ENCODE results near the gene LETM1. TPM values are rescaled to one million over a fixed set of nuclear protein-coding genes. Genes with fewer than 3 reads are reported as not detected.

Gene LETM1
- total and polyA plus RNA-seq, 2 of the 13 experiments (the other 11 are each of a cell fraction or from before 2014, with no cell fraction given), result 9.7 to 41.6 TPM

DNA sequence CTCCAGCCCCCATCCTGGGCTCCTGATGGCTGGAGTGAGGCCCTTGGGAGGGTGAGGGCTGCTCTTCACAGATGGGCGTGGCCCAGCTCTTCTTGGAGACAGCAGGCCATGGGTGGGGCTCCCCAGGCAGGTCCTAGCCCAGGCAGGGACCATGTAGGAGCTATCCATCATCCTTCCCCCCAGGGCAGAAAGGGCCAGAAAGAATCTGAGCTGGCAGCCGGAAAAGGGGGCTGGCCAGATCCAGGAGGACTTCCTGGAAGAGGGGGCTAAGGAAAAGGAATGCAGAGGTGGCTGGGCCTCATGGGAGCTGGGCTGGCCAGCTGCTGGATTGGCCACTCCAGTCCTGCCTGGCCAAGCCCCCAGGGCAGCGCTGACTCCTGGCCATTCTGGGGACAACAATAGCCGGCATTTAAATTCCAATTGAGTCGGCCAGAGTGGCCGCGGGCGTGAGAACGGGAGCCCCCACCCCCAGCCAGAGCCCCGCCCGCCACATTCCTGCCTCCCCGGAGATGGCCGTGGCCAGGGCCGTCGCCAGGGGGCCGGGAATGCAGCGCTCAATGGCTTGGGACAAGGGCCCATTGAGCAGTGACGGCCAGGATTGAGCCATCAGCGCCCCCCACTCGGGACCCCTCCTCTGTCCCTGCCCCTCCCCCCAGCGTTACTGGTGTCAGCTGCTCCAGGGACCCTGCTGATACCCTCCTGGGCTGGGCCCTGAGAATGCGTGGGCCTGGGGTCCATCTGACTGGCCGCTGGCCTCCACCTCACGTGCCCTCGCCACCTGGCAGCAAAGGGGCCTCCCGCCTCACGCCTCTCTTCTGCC lies 77.9 kb downstream of the LETM1 start (continued):
- TF ChIP-seq CENPT (CRISPR knock-in tag; IDR thresholded peaks at IDR 0.05; ENCODE audit: low read depth), result no peak
- TF ChIP-seq ZNF260 (CRISPR knock-in tag; IDR thresholded peaks at IDR 0.05; ENCODE audit: borderline replicate concordance, low read depth), result no peak
- TF ChIP-seq, protein P1, sequence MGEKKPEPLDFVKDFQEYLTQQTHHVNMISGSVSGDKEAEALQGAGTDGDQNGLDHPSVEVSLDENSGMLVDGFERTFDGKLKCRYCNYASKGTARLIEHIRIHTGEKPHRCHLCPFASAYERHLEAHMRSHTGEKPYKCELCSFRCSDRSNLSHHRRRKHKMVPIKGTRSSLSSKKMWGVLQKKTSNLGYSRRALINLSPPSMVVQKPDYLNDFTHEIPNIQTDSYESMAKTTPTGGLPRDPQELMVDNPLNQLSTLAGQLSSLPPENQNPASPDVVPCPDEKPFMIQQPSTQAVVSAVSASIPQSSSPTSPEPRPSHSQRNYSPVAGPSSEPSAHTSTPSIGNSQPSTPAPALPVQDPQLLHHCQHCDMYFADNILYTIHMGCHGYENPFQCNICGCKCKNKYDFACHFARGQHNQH (CRISPR knock-in tag; IDR thresholded peaks at IDR 0.05), result no peak
- TF ChIP-seq, protein P2, sequence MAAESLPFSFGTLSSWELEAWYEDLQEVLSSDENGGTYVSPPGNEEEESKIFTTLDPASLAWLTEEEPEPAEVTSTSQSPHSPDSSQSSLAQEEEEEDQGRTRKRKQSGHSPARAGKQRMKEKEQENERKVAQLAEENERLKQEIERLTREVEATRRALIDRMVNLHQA (CRISPR knock-in tag; IDR thresholded peaks at IDR 0.05), result no peak
- peak; percentile 56; the same call in 1 of the 2 replicates for TF ChIP-seq NFKB2 (CRISPR knock-in tag; IDR thresholded peaks at IDR 0.05; ENCODE audit: borderline replicate concordance)
- TF ChIP-seq ZFP36L2 (CRISPR knock-in tag; IDR thresholded peaks at IDR 0.05), result no peak
- TF ChIP-seq NFRKB (IDR thresholded peaks at IDR 0.05), result no peak
- TF ChIP-seq, protein P3, sequence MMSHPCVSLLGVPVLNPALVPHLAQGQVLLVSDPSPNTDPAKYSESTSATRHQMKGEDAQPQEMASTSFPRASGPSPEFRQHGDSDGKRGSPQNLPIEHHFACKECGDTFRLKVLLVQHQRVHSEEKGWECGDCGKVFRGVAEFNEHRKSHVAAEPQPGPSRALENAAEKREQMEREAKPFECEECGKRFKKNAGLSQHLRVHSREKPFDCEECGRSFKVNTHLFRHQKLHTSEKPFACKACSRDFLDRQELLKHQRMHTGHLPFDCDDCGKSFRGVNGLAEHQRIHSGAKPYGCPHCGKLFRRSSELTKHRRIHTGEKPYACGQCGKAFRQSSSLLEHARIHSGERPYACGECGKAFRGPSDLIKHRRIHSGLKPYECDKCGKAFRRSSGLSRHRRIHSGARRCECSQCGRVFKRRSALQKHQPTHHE (CRISPR knock-in tag; IDR thresholded peaks at IDR 0.05; ENCODE audit: borderline replicate concordance), result no peak
- no peak for TF ChIP-seq HOXA9 (CRISPR knock-in tag; IDR thresholded peaks at IDR 0.05; ENCODE audit: borderline replicate concordance)
- TF ChIP-seq, protein P4, sequence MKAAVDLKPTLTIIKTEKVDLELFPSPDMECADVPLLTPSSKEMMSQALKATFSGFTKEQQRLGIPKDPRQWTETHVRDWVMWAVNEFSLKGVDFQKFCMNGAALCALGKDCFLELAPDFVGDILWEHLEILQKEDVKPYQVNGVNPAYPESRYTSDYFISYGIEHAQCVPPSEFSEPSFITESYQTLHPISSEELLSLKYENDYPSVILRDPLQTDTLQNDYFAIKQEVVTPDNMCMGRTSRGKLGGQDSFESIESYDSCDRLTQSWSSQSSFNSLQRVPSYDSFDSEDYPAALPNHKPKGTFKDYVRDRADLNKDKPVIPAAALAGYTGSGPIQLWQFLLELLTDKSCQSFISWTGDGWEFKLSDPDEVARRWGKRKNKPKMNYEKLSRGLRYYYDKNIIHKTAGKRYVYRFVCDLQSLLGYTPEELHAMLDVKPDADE (CRISPR knock-in tag; IDR thresholded peaks at IDR 0.05), result no peak
- TF ChIP-seq ZNF441 (CRISPR knock-in tag; IDR thresholded peaks at IDR 0.05; ENCODE audit: borderline replicate concordance), result no peak
- no peak for TF ChIP-seq ZNF33A (CRISPR knock-in tag; IDR thresholded peaks at IDR 0.05; ENCODE audit: borderline replicate concordance)
- TF ChIP-seq, protein P5, sequence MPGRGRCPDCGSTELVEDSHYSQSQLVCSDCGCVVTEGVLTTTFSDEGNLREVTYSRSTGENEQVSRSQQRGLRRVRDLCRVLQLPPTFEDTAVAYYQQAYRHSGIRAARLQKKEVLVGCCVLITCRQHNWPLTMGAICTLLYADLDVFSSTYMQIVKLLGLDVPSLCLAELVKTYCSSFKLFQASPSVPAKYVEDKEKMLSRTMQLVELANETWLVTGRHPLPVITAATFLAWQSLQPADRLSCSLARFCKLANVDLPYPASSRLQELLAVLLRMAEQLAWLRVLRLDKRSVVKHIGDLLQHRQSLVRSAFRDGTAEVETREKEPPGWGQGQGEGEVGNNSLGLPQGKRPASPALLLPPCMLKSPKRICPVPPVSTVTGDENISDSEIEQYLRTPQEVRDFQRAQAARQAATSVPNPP (CRISPR knock-in tag; IDR thresholded peaks at IDR 0.05), result no peak
- no peak for TF ChIP-seq KAT8 (CRISPR knock-in tag; IDR thresholded peaks at IDR 0.05)
- TF ChIP-seq ZNF773 (CRISPR knock-in tag; IDR thresholded peaks at IDR 0.05; ENCODE audit: borderline replicate concordance), result peak; percentile 57; the same call in 1 of the 2 replicates
- no peak; the same call in 1 of the 2 replicates for TF ChIP-seq RBFOX2 (IDR thresholded peaks at IDR 0.05; ENCODE audit: low read depth, low read length)
- TF ChIP-seq KDM6A (CRISPR knock-in tag; IDR thresholded peaks at IDR 0.05; ENCODE audit: low read depth), result no peak
- TF ChIP-seq JUND (CRISPR knock-in tag; IDR thresholded peaks at IDR 0.05), result no peak
- no peak for TF ChIP-seq HMGA1 (CRISPR knock-in tag; conservative IDR thresholded peaks at IDR 0.05)
- TF ChIP-seq SIN3B (IDR thresholded peaks at IDR 0.05; ENCODE audit: low read length), result no peak
- TF ChIP-seq AHR (CRISPR knock-in tag; IDR thresholded peaks at IDR 0.05), result 0 out of 2 replicates have a peak, but pooled peaks have one; percentile 8
- TF ChIP-seq, protein P6, sequence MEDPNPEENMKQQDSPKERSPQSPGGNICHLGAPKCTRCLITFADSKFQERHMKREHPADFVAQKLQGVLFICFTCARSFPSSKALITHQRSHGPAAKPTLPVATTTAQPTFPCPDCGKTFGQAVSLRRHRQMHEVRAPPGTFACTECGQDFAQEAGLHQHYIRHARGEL (CRISPR knock-in tag; IDR thresholded peaks at IDR 0.05), result no peak
- TF ChIP-seq TRIM24 (CRISPR knock-in tag; IDR thresholded peaks at IDR 0.05), result peak; percentile 62; the same call in 1 of the 2 replicates
- peak; percentile 69 for TF ChIP-seq BHLHE40 (IDR thresholded peaks at IDR 0.05; ENCODE audit: low read length)
- TF ChIP-seq SMAD9 (CRISPR knock-in tag; IDR thresholded peaks at IDR 0.05), result no peak
- TF ChIP-seq ZNF430 (CRISPR knock-in tag; IDR thresholded peaks at IDR 0.05), result no peak
